Vein endothelial cell (primary cell): ENCODE data around the gene DCAF7. TPM values are rescaled to one million over a fixed set of nuclear protein-coding genes. Genes with fewer than 3 reads are reported as not detected.

Source experiments
- small RNA-seq: library from RNA; depleted of rRNA; stranded (forward); fragments of <200 nt; gene quantifications from one replicate; pipeline ENCODE3, GENCODE V24; 2012
- total RNA-seq: library from RNA; depleted of rRNA; stranded (reverse); fragments of >200 nt; gene quantifications from 2 replicates; pipeline ENCODE4 v1.2.3, GENCODE V29; 2012

Gene DCAF7, protein sequence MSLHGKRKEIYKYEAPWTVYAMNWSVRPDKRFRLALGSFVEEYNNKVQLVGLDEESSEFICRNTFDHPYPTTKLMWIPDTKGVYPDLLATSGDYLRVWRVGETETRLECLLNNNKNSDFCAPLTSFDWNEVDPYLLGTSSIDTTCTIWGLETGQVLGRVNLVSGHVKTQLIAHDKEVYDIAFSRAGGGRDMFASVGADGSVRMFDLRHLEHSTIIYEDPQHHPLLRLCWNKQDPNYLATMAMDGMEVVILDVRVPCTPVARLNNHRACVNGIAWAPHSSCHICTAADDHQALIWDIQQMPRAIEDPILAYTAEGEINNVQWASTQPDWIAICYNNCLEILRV
- 49.6 and 60.7 TPM in 2 replicates for total RNA-seq

DNA sequence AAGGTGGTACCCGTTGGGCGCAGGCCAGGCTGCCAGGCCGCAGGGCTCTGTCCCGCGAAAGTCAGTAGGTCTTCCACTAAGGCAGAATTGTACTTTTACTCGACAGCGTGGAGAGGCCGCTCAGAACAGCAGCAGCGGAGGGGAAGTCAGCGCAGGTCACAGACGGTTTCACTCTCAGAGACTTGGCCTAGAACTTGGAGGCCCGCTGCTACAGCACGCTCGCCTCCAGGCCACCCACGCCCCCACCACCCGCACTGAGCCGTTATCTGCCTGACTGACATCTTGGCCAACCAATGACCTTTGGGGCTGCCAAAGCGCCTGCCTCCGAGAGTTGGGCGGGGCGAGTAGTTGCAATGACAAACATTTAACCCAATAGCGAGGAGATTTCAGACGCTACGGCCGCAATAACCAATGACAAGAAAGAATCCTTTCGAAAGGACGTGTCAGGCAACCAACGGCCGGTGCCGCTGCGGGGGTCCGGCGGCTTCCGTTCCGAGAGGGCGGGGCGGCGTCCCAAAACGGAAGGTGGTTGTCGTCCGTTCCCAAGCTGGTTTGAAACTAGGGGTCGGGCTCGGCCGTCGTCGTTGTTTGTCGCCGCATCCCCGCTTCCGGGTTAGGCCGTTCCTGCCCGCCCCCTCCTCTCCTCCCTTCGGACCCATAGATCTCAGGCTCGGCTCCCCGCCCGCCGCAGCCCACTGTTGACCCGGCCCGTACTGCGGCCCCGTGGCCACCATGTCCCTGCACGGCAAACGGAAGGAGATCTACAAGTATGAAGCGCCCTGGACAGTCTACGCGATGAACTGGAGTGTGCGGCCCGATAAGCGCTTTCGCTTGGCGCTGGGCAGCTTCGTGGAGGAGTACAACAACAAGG, at the start of gene DCAF7:
TSS of gene DCAF7 (plus strand) at position 532 of the 871 bp plus-strand sequence. CDS start at position 733, 201 bp downstream.

GRCh38 chr17:63523253-63523855, 26.9 kb upstream of the DCAF7 start, which contains the start of gene KCNH6:
Gene KCNH6 (plus strand): TSS chr17:63523358. CDS start chr17:63523414, 56 bp downstream.

DNA sequence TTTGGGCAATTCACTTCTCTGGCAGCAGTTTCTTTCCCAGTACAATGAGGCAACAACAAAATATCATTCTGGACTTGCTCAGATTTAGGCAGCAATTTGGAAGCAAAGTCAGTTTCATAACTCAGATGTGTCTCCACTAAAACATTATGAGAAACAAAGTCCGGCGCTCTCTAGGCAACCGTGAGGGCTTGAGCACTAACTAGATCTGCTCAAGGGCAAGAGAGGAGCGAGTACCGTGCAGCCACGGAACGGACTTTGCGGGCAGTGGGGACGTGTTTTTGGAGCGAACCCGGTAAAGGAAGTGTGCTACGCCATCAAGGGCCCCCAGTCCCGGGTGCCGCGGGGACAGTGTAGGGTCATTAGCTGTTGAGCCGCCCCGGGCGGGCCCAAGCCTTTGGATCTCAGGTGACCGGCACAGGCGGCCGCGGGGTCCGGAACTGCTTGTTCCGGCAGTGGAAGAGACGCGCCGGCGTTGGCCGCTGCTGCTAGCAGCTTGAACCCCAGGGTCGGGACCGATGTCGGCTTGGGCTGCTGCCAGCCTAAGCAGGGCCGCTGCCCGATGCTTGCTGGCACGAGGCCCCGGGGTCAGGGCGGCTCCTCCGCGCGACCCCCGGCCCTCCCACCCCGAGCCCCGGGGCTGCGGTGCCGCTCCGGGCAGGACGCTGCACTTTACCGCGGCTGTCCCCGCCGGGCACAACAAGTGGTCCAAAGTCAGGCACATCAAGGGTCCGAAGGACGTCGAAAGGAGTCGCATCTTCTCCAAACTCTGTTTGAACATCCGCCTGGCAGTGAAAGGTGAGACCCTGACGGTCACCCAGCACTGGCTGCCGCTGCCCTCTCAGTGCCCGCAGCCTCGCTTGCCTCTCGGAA, 50.5 kb downstream of the DCAF7 start, which contains the start of gene TACO1:
TSS of gene TACO1 (plus strand) at position 327 of the 870 bp plus-strand sequence. CDS start at position 516, 189 bp downstream.

DNA sequence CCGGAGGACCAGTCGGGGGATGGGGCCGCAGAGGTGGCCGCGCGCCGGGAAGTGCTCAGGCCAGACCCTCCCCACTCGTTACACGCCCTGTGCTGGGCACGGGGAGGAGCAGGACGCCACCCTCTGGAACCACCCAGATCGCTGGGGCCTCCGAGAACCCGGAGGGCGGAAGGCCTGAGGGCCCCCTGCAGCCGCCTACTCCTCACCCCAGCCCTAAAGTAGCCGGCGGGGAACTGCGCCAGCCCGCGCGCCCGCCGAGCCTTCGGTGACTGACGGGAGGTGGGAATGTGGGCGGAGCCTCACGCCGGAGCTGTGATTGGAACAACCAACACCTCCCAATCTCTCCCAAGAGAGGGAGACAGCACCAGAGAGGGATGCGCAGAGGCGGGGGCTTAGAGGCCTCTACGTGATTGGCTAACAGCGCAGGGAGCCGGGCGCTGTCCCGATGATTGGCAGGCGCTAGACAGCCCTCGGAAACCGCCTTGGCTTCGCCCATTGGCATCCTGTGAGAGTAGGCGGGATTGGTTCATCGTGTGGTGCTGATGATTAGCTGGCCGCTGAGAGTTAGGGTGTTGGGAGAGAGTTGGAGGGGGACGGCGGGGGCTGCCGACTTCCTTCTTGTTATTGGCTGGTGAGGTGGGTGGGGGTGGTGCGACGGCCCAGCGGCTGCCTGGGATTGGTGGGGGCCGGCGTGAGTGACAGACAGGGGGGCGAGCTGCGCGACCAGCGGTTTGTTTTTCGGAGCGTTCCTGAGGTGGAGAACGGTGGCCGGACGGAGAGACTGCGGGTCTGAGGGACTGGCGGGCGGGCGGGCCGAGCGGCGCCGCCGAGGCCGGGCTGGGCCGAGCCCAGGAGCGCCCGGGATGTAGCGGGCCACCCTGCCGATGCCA, 71.7 kb downstream of the DCAF7 start, which contains the start of gene MAP3K3:
TSS of gene MAP3K3 (plus strand) at position 734 of the 890 bp plus-strand sequence. CDS start 343 bp downstream, outside the sequence.

Small RNA genes lying within 50 kb of the gene (small RNA-seq; reads per million reads assigned to genes)
- gene RNU6-288P = not detected

Other genes with a start within 250 kb of the DCAF7 start
- gene CYB561, start 104.2 kb upstream of the DCAF7 start, total RNA-seq = 21.9 and 28.8 TPM in 2 replicates
- gene ACE, start 73.4 kb upstream of the DCAF7 start, total RNA-seq = 90.1 and 94.4 TPM in 2 replicates
- not detected in 2 replicates for gene KCNH6, start 27.1 kb upstream of the DCAF7 start, total RNA-seq
- 18.3 and 22.8 TPM in 2 replicates for gene TACO1, start 50.4 kb downstream of the DCAF7 start, total RNA-seq
- 90.2 and 117 TPM in 2 replicates for gene MAP3K3, start 71.9 kb downstream of the DCAF7 start, total RNA-seq
- 27.8 TPM in 2 replicates for gene LIMD2, start 149.6 kb downstream of the DCAF7 start, total RNA-seq
- 34.7 and 36.6 TPM in 2 replicates for gene STRADA, start 191.3 kb downstream of the DCAF7 start, total RNA-seq
- gene CCDC47, start 223.1 kb downstream of the DCAF7 start, total RNA-seq = 72.8 and 81.6 TPM in 2 replicates
- 78.9 and 88.5 TPM in 2 replicates for gene DDX42, start 223.7 kb downstream of the DCAF7 start, total RNA-seq